ENCODE results near the gene KCNIP2.
A peak's percentile ranks its signal among the peaks of the same experiment; 100 is the strongest.

The KCNIP2 gene

DNA sequence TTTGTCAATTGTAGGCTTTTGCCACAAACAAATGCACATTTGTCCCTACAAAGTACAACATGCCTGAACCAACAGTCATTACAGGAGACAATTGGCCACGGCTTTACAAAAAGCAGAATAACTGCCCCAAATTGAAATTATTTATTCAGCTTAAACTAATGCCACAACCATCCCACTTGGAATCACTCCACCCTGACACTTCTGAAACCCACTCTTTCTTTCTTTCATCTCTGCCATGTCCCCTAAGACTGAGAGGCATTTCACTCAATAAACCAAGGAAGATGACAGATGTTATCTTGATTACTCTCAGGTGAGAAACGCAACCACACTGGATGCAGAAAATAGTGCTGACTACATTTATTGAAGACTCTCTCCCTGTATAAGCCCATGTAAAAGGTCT lies 57.8 kb downstream of the KCNIP2 start:
- peaks cover 41 to 72% (median 57%) of the 10 kb centered on the region in 5 donors for H3K36me3 ChIP-seq (ENCODE audit: control insufficient read depth in 5 of 5, insufficient read depth in 5 of 5, low read length in 5 of 5)
- no peaks in the 10 kb centered on the region for H3K27me3 ChIP-seq (ENCODE audit: control insufficient read depth in 5 of 5, insufficient read depth in 4 of 5, low read length in 5 of 5)
- peaks cover 0 to 30% (median 26%) of the 10 kb centered on the region in 5 donors for H3K4me1 ChIP-seq (ENCODE audit: control insufficient read depth in 5 of 5, insufficient read depth in 5 of 5, low read length in 5 of 5)
- no peak overlapping the region for H3K27ac ChIP-seq (ENCODE audit: low read depth, low read length)
- H3K9me3 ChIP-seq (ENCODE audit: control insufficient read depth in 5 of 5, low read length in 5 of 5): no peaks in the 10 kb centered on the region
- H3K9ac ChIP-seq (ENCODE audit: low read length in 5 of 5): no peak overlapping the region
- no peak overlapping the region for H3K4me3 ChIP-seq (ENCODE audit: low read depth in 1 of 5, low read length in 5 of 5)

DNA sequence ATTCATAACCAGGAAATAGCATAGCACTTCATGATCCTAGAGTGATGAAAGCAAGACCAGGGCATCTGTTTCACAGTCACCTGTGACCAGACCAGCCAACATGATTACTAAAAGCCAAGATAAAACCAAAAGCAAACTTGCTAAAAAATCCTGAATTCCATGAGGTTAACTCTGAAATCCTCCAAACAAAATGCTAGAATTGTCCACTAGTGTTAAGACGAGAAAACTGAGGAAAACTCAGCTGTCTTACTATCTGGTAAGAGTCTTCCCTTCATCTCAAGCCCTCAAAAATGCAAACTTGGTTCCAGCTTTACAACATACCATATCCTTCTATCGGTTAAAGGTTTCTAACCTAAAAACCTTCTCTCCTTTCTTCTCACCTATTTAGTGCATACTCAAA lies 59.0 kb downstream of the KCNIP2 start:
- H3K9me3 ChIP-seq (ENCODE audit: control insufficient read depth in 5 of 5, low read length in 5 of 5): no peaks in the 10 kb centered on the region
- peaks cover 35 to 62% (median 48%) of the 10 kb centered on the region in 5 donors for H3K36me3 ChIP-seq (ENCODE audit: control insufficient read depth in 5 of 5, insufficient read depth in 5 of 5, low read length in 5 of 5)
- H3K4me1 ChIP-seq (ENCODE audit: control insufficient read depth in 5 of 5, insufficient read depth in 5 of 5, low read length in 5 of 5): peaks cover 3 to 42% (median 39%) of the 10 kb centered on the region in 5 donors
- no peaks in the 10 kb centered on the region for H3K27me3 ChIP-seq (ENCODE audit: control insufficient read depth in 5 of 5, insufficient read depth in 4 of 5, low read length in 5 of 5)
- no peak overlapping the region for H3K4me3 ChIP-seq (ENCODE audit: low read depth in 1 of 5, low read length in 5 of 5)
- H3K9ac ChIP-seq (ENCODE audit: low read length in 5 of 5): peak overlapping the region in 1 of 5 donors; percentile 83
- no peak overlapping the region for H3K27ac ChIP-seq (ENCODE audit: low read depth, low read length)

DNA sequence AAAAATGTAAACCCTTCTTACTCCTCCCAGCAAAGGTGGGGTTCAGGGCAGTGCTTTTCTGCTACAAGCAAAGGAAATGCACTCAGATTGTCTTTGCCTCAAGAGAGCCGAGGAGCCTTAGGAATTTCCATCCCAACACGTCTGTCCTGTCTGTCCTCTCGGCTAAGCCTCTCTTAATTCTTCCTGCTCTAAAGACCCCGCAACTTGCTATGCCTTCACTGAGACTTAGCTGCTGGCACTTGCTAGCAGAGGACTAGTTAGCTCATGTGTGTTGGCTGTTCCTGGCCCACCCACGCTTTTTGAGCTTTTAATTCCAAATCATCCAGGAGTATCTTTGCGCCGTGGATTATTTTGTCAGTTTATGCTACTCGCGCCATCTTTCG lies 59.9 kb downstream of the KCNIP2 start:
- no peaks in the 10 kb centered on the region for H3K9me3 ChIP-seq (ENCODE audit: control insufficient read depth in 5 of 5, low read length in 5 of 5)
- H3K4me1 ChIP-seq (ENCODE audit: control insufficient read depth in 5 of 5, insufficient read depth in 5 of 5, low read length in 5 of 5): peaks cover 3 to 49% (median 47%) of the 10 kb centered on the region in 5 donors
- H3K27me3 ChIP-seq (ENCODE audit: control insufficient read depth in 5 of 5, insufficient read depth in 4 of 5, low read length in 5 of 5): peaks cover 0 to 3% (median 0%) of the 10 kb centered on the region in 5 donors
- H3K9ac ChIP-seq (ENCODE audit: low read length in 5 of 5): peak overlapping the region in 4 of 5 donors; percentile 56 to 83 (median 75)
- peak overlapping the region; percentile 66 to 78 (median 74) for H3K4me3 ChIP-seq (ENCODE audit: low read depth in 1 of 5, low read length in 5 of 5)
- peaks cover 32 to 55% (median 40%) of the 10 kb centered on the region in 5 donors for H3K36me3 ChIP-seq (ENCODE audit: control insufficient read depth in 5 of 5, insufficient read depth in 5 of 5, low read length in 5 of 5)
- peak overlapping the region; percentile 55 for H3K27ac ChIP-seq (ENCODE audit: low read depth, low read length)

DNA sequence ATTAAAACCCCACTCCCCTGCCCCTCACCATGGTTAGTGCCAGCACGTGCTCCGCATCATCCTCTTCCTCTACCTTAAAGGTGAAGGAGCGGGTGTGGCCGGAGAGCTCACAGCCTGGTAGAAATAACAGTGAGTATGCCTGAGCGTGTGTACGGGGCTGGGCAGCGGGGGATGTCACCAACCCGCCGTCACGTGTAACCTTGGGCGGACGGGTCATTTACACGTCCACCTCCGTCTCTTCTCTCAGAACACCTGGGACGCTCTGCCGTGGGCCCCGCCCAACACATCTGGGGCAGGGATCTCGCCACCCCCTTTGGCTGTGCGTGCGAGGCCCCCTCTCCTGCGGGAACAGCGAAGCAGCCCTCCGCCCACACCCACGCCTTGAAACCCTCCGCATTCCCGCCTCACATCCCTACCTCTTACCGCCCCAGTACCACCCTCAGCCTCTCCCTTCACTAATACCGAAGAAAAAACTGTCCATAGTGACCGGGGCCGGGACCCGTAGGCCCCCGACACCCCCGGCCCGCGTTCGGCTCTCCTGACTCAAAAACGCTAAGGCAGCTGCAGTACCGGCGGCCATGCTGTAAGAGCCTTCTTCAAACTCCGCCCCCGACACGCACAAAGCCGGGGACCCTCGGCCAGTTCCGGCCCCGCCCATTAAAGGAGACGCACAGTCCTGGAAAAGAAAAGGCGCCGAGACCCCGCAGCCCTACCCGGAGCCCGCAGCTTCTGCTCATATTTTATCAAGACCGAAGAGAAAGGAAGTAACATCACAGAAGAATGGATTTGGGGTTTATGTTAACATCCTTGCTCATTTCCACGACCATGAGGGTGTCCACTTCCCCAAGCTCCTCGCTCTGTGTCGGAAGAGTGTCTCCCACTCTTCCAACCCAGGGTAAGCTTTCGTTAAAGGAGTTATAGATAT lies 60.5 kb downstream of the KCNIP2 start, which contains the start of gene NPM3:
TSS of gene NPM3 (minus strand) at position 636 of the 925 bp plus-strand sequence. CDS start at position 580, 56 bp downstream.
- Histone ChIP-seq H3K36me3 (ENCODE audit: control insufficient read depth in 5 of 5, insufficient read depth in 5 of 5, low read length in 5 of 5) (peaks cover 31 to 49% (median 39%) of the 10 kb centered on the region in 5 donors), H3K9ac (ENCODE audit: low read length in 5 of 5) (peak within 1 kb of the TSS; percentile 16 to 83 (median 74)), H3K27me3 (ENCODE audit: control insufficient read depth in 5 of 5, insufficient read depth in 4 of 5, low read length in 5 of 5) (peaks cover 0 to 8% (median 2%) of the 10 kb centered on the region in 5 donors), H3K9me3 (ENCODE audit: control insufficient read depth in 5 of 5, low read length in 5 of 5) (no peaks in the 10 kb centered on the region), H3K4me1 (ENCODE audit: control insufficient read depth in 5 of 5, insufficient read depth in 5 of 5, low read length in 5 of 5) (peaks cover 3 to 50% (median 48%) of the 10 kb centered on the region in 5 donors), H3K27ac (ENCODE audit: low read depth, low read length) (peak within 1 kb of the TSS; percentile 55), H3K4me3 (ENCODE audit: low read depth in 1 of 5, low read length in 5 of 5) (peak within 1 kb of the TSS; percentile 66 to 78 (median 74))

DNA sequence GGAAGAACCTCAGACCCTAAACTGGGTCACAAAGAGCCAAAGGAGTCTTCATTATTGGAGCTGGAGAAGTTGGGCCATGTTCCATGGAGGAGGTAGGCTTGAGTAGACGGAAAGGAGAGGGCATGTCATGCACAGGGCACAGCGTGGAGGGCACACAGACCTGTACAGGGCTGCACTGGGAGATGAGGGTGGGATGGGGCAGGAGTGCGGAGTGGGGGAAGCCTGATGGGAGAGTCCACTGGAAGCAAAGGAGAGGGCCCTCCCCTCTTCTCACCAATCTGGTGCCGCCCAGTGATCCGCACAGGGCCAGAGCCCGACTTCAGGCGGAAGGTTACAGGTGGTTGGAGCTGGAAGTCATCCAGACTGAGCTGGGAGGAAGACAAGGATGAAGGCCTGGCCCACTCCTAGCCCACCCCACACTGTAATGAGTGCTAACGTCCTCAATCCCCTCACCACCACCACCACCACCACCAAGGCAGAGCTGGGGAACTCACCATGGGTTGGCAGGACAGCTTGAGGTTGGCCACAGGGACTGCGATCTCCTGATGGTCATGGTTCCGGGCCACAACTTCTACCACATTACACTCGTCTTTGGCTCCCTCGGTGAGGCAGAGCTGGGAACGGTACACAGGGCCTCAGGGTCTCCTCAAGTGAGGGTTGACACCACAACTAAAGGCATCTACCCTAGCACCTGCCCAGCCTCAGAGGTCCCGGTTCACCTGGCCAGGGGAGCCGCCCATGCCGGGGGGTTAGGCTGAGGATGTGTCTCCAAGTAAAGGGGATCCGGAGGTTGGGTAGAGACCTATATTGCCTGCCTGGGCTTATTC lies 61.4 kb downstream of the KCNIP2 start:
- H3K4me1 ChIP-seq (ENCODE audit: control insufficient read depth in 5 of 5, insufficient read depth in 5 of 5, low read length in 5 of 5): peaks cover 3 to 50% (median 49%) of the 10 kb centered on the region in 5 donors
- peaks cover 28 to 45% (median 33%) of the 10 kb centered on the region in 5 donors for H3K36me3 ChIP-seq (ENCODE audit: control insufficient read depth in 5 of 5, insufficient read depth in 5 of 5, low read length in 5 of 5)
- no peak overlapping the region for H3K27ac ChIP-seq (ENCODE audit: low read depth, low read length)
- H3K4me3 ChIP-seq (ENCODE audit: low read depth in 1 of 5, low read length in 5 of 5): peak overlapping the region; percentile 54 to 78 (median 74)
- peaks cover 0 to 12% (median 6%) of the 10 kb centered on the region in 5 donors for H3K27me3 ChIP-seq (ENCODE audit: control insufficient read depth in 5 of 5, insufficient read depth in 4 of 5, low read length in 5 of 5)
- peak overlapping the region in 3 of 5 donors; percentile 74 to 83 (median 76) for H3K9ac ChIP-seq (ENCODE audit: low read length in 5 of 5)
- no peaks in the 10 kb centered on the region for H3K9me3 ChIP-seq (ENCODE audit: control insufficient read depth in 5 of 5, low read length in 5 of 5)

GRCh38 chr10:101781655-101781983 lies 62.0 kb downstream of the KCNIP2 start:
- Histone ChIP-seq H3K27ac (ENCODE audit: low read depth, low read length) (no peak overlapping the region), H3K4me1 (ENCODE audit: control insufficient read depth in 5 of 5, insufficient read depth in 5 of 5, low read length in 5 of 5) (peaks cover 3 to 56% (median 50%) of the 10 kb centered on the region in 5 donors), H3K9ac (ENCODE audit: low read length in 5 of 5) (no peak overlapping the region)

GRCh38 chr10:101780818-101781654 lies 62.6 kb downstream of the KCNIP2 start:
- Histone ChIP-seq H3K27ac (ENCODE audit: low read depth, low read length) (no peak overlapping the region), H3K9ac (ENCODE audit: low read length in 5 of 5) (no peak overlapping the region), H3K9me3 (ENCODE audit: control insufficient read depth in 5 of 5, low read length in 5 of 5) (no peaks in the 10 kb centered on the region), H3K4me1 (ENCODE audit: control insufficient read depth in 5 of 5, insufficient read depth in 5 of 5, low read length in 5 of 5) (peaks cover 3 to 60% (median 54%) of the 10 kb centered on the region in 5 donors), H3K36me3 (ENCODE audit: control insufficient read depth in 5 of 5, insufficient read depth in 5 of 5, low read length in 5 of 5) (peaks cover 20 to 33% (median 21%) of the 10 kb centered on the region in 5 donors), H3K27me3 (ENCODE audit: control insufficient read depth in 5 of 5, insufficient read depth in 4 of 5, low read length in 5 of 5) (peaks cover 0 to 17% (median 11%) of the 10 kb centered on the region in 5 donors), H3K4me3 (ENCODE audit: low read depth in 1 of 5, low read length in 5 of 5) (peak overlapping the region in 1 of 5 donors; percentile 54)

More at GRCh38 chr10:101781655-101781983, 62.0 kb downstream of the KCNIP2 start:
- peaks cover 0 to 17% (median 10%) of the 10 kb centered on the region in 5 donors for H3K27me3 ChIP-seq (ENCODE audit: control insufficient read depth in 5 of 5, insufficient read depth in 4 of 5, low read length in 5 of 5)
- H3K36me3 ChIP-seq (ENCODE audit: control insufficient read depth in 5 of 5, insufficient read depth in 5 of 5, low read length in 5 of 5): peaks cover 24 to 39% (median 27%) of the 10 kb centered on the region in 5 donors
- no peak overlapping the region for H3K4me3 ChIP-seq (ENCODE audit: low read depth in 1 of 5, low read length in 5 of 5)
- H3K9me3 ChIP-seq (ENCODE audit: control insufficient read depth in 5 of 5, low read length in 5 of 5): no peaks in the 10 kb centered on the region

GRCh38 chr10:101780187-101780817 lies 63.3 kb downstream of the KCNIP2 start:
- Histone ChIP-seq H3K9ac (ENCODE audit: low read length in 5 of 5) (peak overlapping the region in 1 of 5 donors; percentile 1), H3K27me3 (ENCODE audit: control insufficient read depth in 5 of 5, insufficient read depth in 4 of 5, low read length in 5 of 5) (peaks cover 0 to 20% (median 12%) of the 10 kb centered on the region in 5 donors), H3K27ac (ENCODE audit: low read depth, low read length) (no peak overlapping the region), H3K9me3 (ENCODE audit: control insufficient read depth in 5 of 5, low read length in 5 of 5) (no peaks in the 10 kb centered on the region), H3K4me3 (ENCODE audit: low read depth in 1 of 5, low read length in 5 of 5) (peak overlapping the region; percentile 22 to 62 (median 57)), H3K36me3 (ENCODE audit: control insufficient read depth in 5 of 5, insufficient read depth in 5 of 5, low read length in 5 of 5) (peaks cover 13 to 26% (median 14%) of the 10 kb centered on the region in 5 donors), H3K4me1 (ENCODE audit: control insufficient read depth in 5 of 5, insufficient read depth in 5 of 5, low read length in 5 of 5) (peaks cover 3 to 62% (median 57%) of the 10 kb centered on the region in 5 donors)
